GM12801 (cell line): ENCODE results near the gene RTF2.
"Not testable (repeated sequence)": the region's sequence is repeated elsewhere in the genome, so short reads cannot be mapped to it uniquely, and the experiment has no call there.

ENCODE experiments used
- CTCF ChIP-seq: IDR thresholded peaks from one replicate; pipeline ENCODE4 v1.5.1; 2011; ENCODE audit warnings: control low read depth; ENCODE audit not compliant: insufficient read length; ENCODE audit errors: extremely low read depth

The RTF2 gene

GRCh38 chr20:56524444-56524843, 56.0 kb downstream of the RTF2 start, which contains the start of gene FAM209A:
Gene FAM209A (plus strand): TSS chr20:56524744. CDS start chr20:56524809, 65 bp downstream.
- TF ChIP-seq CTCF = not testable (repeated sequence)

- TF ChIP-seq CTCF = no peak
Measured at GRCh38 chr20:56527521-56527920, 59.1 kb downstream of the RTF2 start.

GRCh38 chr20:56532946-56533345, 64.5 kb downstream of the RTF2 start, which contains the start of gene FAM209B:
Gene FAM209B (plus strand): TSS chr20:56533246. CDS start chr20:56533342, 96 bp downstream.
- TF ChIP-seq CTCF = not testable (repeated sequence)

GRCh38 chr20:56537997-56538396, 69.6 kb downstream of the RTF2 start:
- TF ChIP-seq CTCF = no peak

GRCh38 chr20:56540415-56540814, 72.0 kb downstream of the RTF2 start:
- TF ChIP-seq CTCF = no peak

- TF ChIP-seq CTCF = no peak
Measured at GRCh38 chr20:56542489-56543030, 74.1 kb downstream of the RTF2 start.

- no peak for TF ChIP-seq CTCF
Measured at GRCh38 chr20:56551571-56551970, 83.1 kb downstream of the RTF2 start.
